ENCODE measurements around the gene BSPH1. TPM values are rescaled to one million over a fixed set of nuclear protein-coding genes. Genes with fewer than 3 reads are reported as not detected.
A peak's percentile ranks its signal among the peaks of the same experiment; 100 is the strongest.

Gene BSPH1
- total RNA-seq, 1 experiment from 2014 or later = not detected

- CTCF ChIA-PET = no interaction called here
- TF ChIP-seq CTCF (IDR thresholded peaks at IDR 0.05) (no peak), SIN3A (IDR thresholded peaks at IDR 0.05; ENCODE audit: borderline replicate concordance, insufficient read depth, low read depth, low read length) (no peak), POLR2AphosphoS5 (IDR thresholded peaks at IDR 0.05; ENCODE audit: low read depth, low read length) (no peak), REST (IDR thresholded peaks at IDR 0.05; ENCODE audit: insufficient read depth in 1 of 2, low read depth in 2 of 2, low read length in 1 of 2) (no peak), TCF7L2 (IDR thresholded peaks at IDR 0.05; ENCODE audit: low read depth, low read length) (no peak)
- Histone ChIP-seq H3K4me3 (ENCODE audit: low read depth in 2 of 2, low read length in 2 of 2) (no peak overlapping the region), H3K36me3 (ENCODE audit: control insufficient read depth, insufficient read depth, low read length) (no peaks in the 10 kb centered on the region), H3K27ac (ENCODE audit: low read length) (no peak overlapping the region), H3K9me3 (ENCODE audit: control insufficient read depth, insufficient read depth, low read depth, low read length) (no peaks in the 10 kb centered on the region), H3K4me1 (ENCODE audit: control insufficient read depth, insufficient read depth, low read length) (no peaks in the 10 kb centered on the region), H3K27me3 (ENCODE audit: control insufficient read depth, insufficient read depth, low read length) (no peaks in the 10 kb centered on the region)
- DNase-seq (ENCODE audit: low read depth, low spot score) (no peak), ATAC-seq (no peak)
- in situ Hi-C loops (cut with HindIII; ENCODE audit: low pct_unique_long_range_greater_than_20kb, low sequenced_read_pairs) = no loop called here
- intact Hi-C loops (cut with micrococcal nuclease; ENCODE audit: unreplicated experiment) = no loop called here
- BruUV-seq (replicated peaks) = no TSS peak
- POLR2A ChIA-PET = no interaction called here
These were observed 19.2 kb upstream of the BSPH1 start for GRCh38 chr19:48010932-48011758.

GRCh38 chr19:48006762-48007161 is 14.8 kb upstream of the BSPH1 start:
- Histone ChIP-seq H3K27ac (ENCODE audit: low read length) (no peak overlapping the region), H3K27me3 (ENCODE audit: control insufficient read depth, insufficient read depth, low read length) (no peaks in the 10 kb centered on the region), H3K36me3 (ENCODE audit: control insufficient read depth, insufficient read depth, low read length) (no peaks in the 10 kb centered on the region), H3K4me1 (ENCODE audit: control insufficient read depth, insufficient read depth, low read length) (no peaks in the 10 kb centered on the region), H3K9me3 (ENCODE audit: control insufficient read depth, insufficient read depth, low read depth, low read length) (no peaks in the 10 kb centered on the region), H3K4me3 (ENCODE audit: low read depth in 2 of 2, low read length in 2 of 2) (no peak overlapping the region)
- intact Hi-C loops (cut with micrococcal nuclease; ENCODE audit: unreplicated experiment) (no loop called here), in situ Hi-C loops (cut with HindIII; ENCODE audit: low pct_unique_long_range_greater_than_20kb, low sequenced_read_pairs) (no loop called here)
- TF ChIP-seq CTCF (IDR thresholded peaks at IDR 0.05) (peak; percentile 58), POLR2AphosphoS5 (IDR thresholded peaks at IDR 0.05; ENCODE audit: low read depth, low read length) (no peak)
- ChIA-PET CTCF (no interaction called here), POLR2A (no interaction called here)
- no TSS peak for BruUV-seq (replicated peaks)
- no peak for DNase-seq (ENCODE audit: low read depth, low spot score)
- no peak for ATAC-seq

All from Panc1 (cell line).